Measurements from ENCODE around the gene OLFM2. TPM values are rescaled to one million over a fixed set of nuclear protein-coding genes. Genes with fewer than 3 reads are reported as not detected.
"Not testable (repeated sequence)": the region's sequence is repeated elsewhere in the genome, so short reads cannot be mapped to it uniquely, and the experiment has no call there.

Gene OLFM2
- total RNA-seq, 1 experiment from 2014 or later = 5.6 TPM

DNA sequence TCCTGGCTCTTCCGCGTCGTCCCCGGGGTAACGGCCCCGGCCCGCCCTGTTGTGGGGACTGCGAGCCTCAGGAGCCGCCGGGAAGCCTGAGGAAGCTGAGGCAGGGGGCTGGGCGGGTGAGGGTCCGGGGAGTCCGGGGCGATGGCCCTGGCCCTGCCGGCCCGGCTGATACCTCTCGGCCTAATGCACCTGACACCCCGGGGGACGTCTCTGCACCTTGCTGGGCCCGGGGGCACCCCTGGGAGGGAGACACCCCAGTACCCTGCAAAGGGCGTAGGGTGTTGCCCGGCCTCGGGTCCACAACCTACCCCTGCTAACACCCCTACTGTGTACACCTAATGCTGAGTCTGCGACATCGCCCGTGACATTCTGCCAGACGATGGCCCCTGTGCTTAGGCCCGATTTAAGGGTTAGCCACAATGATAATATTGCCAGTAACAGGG, 100.8 kb downstream of the OLFM2 start:
- Histone ChIP-seq H3K4me3 (peak overlapping the region; percentile 75), H3K36me3 (peaks cover 39% of the 10 kb centered on the region), H3K9me3 (no peaks in the 10 kb centered on the region), H3K27me3 (no peaks in the 10 kb centered on the region)
- no peak for DNase-seq

DNA sequence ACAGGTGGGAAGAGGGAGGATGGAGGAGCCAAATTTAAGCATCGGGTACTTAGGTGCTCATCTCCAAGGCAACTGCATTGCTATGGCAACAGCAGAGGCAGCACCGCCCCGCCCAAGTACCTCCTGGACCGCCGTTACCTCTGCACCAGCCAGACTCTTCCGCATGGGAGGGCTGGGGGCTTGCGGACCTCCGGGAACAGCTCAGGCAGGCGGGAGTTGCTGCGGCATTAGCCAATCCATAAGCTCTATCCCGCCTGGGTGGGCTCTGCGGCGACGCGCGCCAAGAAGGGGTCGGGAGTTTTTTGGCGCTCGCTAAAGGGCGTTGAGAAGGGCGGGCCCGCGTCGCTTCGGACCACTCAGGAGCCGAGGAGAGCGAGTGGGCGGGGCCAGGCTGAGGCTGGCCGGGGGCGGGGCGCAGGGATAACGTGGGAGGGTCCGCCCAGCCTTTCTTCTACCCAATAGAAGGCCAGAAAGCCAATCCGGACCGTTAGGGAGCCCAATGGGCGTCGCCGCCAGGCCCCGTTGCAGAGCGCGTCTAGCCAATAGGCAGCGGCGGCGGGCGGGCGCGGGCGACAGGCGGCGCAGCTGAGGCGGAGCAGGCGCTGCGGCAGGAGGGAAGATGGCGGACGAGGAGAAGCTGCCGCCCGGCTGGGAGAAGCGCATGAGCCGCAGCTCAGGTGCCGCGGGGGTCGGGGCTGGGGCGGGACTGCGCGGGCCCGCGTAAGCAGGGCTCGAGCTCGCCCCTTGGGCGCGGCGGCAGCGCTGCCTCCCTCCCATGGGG, 101.4 kb downstream of the OLFM2 start, which contains the start of gene PIN1:
TSS of gene PIN1 (plus strand) at position 593 of the 781 bp plus-strand sequence. CDS start at position 620, 27 bp downstream.
- H3K9me3 ChIP-seq = no peaks in the 10 kb centered on the region
- peak; percentile 100 for DNase-seq
- H3K36me3 ChIP-seq = peaks cover 32% of the 10 kb centered on the region
- no peaks in the 10 kb centered on the region for H3K27me3 ChIP-seq
- H3K4me3 ChIP-seq = peak within 1 kb of the TSS; percentile 75

DNA sequence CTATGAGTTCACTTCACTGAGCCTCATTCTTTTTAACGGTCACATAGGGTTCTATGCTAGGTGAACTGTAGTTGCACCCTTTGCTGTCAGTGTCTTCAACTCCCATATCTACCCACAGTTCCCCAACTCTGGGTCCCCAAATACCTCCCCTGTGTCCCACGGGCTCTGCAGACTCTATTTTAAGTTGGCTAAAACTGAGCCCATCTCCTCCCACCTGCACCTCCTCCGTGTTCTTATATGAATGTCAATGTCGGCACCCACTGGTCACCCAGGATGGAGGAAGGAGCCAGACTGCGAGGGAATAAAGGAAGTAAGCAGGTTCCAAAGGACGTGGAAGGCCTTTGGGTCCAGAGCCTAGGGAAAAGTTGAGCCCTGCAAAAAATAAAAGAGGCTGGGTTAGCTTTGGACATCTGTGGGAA, 102.0 kb downstream of the OLFM2 start:
- H3K36me3 ChIP-seq = peaks cover 26% of the 10 kb centered on the region
- H3K27me3 ChIP-seq = no peaks in the 10 kb centered on the region
- peak overlapping the region; percentile 75 for H3K4me3 ChIP-seq
- H3K9me3 ChIP-seq = no peaks in the 10 kb centered on the region
- no peak for DNase-seq

DNA sequence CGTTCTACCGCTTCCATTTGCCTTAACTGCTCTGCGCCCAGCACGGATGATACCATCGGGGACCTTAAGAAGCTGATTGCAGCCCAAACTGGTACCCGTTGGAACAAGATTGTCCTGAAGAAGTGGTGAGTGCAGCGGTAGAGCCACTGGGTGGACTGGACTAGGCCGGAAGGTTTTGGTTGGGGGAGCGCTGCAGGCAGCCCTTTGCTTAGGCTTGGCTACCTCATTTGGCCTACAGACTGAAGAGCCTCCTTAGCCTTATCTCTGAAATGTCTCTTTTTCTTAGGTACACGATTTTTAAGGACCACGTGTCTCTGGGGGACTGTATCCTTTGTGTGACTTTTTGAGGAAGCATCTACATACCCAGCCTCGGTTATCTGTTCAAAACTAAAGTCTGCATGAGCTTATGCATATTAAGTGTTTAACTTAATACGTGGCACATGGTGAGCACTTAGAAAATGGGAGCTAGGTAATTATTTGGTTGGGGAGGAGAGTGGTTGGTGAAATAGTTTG, 107.7 kb downstream of the OLFM2 start:
- H3K36me3 ChIP-seq = peaks cover 6% of the 10 kb centered on the region; the same call in 1 of the 2 replicates
- DNase-seq = no peak
- H3K27me3 ChIP-seq = no peaks in the 10 kb centered on the region
- peak overlapping the region; percentile 91 for H3K4me3 ChIP-seq
- no peaks in the 10 kb centered on the region for H3K9me3 ChIP-seq

DNA sequence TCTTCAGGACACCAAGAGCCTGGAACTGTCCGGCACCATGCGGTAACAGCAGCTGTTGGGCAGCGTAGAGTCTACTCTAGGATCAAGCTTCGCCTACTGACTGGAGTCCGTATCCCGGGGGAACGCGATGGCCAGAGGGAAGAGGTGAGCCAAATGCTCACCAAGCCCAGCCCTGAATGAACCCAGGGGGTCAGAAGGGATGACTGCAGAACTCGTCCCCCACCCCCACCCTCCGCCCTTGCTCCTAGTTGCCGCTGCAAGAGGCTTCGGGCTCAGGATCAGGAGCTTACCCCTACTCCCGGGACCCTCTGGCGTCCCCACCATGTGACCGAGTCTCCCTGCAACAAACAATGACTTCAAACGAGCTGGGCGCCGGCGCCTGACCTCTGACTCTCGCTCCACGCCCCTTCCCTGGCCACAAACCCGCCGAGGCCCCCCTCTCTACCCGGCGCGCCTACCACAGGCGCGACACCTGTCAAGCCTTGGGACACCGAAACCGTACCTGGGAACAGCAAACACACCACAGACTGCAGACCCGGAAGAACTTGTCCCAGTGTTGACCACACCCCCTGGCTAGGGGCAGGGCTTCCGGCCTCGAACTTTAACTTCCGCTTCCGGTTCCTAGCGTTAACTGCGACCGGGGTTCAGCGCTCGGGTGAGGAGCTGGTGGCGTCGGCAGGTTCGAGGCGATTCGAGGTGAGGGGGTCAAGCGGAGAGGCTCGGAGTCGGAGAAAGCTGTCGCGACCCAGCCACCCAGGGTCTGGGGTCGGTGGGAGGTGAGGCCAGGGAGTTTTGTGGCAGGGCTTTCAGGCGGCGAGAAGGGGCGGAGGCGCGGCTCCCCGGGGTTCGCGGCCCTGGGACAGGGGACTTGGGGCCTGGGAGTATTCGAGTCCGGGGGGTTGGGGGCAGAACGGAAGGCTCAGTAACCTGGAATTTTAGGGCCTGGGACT, 108.8 kb downstream of the OLFM2 start, which contains the start of gene UBL5:
TSS of gene UBL5 (plus strand) at position 630 of the 950 bp plus-strand sequence. CDS start 420 bp downstream, outside the sequence.
- Histone ChIP-seq H3K9me3 (no peaks in the 10 kb centered on the region), H3K4me3 (peak within 1 kb of the TSS; percentile 91), H3K36me3 (peaks cover 6% of the 10 kb centered on the region; the same call in 1 of the 2 replicates), H3K27me3 (no peaks in the 10 kb centered on the region)
- peak; percentile 79 for DNase-seq

DNA sequence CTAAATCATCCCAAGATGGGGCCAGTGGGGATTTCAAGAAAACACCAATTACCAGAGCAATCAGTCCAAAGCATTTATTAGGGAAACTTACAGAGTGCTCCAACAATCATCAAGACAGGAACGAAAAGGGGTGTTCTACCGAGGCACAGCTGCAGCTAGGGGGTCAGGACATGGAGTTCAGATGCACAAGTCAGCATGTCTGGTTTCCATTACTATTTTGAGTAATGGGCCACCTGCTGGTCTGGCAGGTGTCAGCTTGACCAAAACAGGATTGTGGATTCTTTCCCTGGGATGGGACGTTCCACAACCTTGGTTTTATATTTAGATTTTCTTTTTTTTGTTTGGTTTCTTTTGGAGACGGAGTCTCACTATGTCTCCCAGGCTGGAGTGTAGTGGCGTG, 112.5 kb downstream of the OLFM2 start:
- Histone ChIP-seq H3K9me3 (no peaks in the 10 kb centered on the region), H3K36me3 (peaks cover 3% of the 10 kb centered on the region), H3K27me3 (no peaks in the 10 kb centered on the region), H3K4me3 (no peak overlapping the region)
- DNase-seq = no peak

DNA sequence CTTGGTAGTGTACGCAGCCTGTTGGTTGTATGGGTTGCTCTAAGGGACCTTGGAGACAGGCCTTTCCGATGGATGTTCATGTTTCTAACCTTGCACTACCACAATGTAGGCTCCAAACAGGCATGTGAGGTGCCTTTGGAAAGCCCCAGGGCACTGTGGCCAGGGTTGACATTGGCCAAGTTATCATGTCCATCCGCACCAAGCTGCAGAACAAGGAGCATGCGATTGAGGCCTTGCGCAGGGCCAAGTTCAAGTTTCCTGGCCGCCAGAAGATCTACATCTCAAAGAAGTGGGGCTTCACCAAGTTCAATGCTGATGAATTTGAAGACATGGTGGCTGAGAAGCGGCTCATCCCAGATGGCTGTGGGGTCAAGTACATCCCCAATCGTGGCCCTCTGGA, 116.3 kb downstream of the OLFM2 start:
- Histone ChIP-seq H3K36me3 (peaks cover 35% of the 10 kb centered on the region), H3K9me3 (peaks cover 15% of the 10 kb centered on the region), H3K4me3 (peak overlapping the region; percentile 10)
- H3K27me3 ChIP-seq, DNase-seq: not testable (repeated sequence)

DNA sequence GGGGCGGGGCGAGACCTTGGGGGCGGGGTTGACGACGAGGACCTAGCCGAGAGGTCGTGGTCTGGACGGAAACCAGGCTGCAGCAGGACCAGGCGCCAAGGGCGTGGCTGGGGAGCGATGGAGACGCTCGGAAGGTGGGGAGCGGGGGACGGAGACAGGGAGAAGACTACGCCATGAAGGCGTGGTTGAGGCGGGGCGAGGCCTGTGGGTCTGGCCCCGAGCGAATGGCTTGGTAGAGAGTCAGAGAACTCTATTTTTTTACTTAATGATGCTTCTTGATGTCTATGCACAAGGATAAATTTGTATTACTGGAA, 116.8 kb downstream of the OLFM2 start:
- Histone ChIP-seq H3K4me3 (peak overlapping the region; percentile 10), H3K9me3 (peaks cover 19% of the 10 kb centered on the region), H3K27me3 (no peaks in the 10 kb centered on the region), H3K36me3 (peaks cover 36% of the 10 kb centered on the region)
- peak; percentile 100 for DNase-seq

DNA sequence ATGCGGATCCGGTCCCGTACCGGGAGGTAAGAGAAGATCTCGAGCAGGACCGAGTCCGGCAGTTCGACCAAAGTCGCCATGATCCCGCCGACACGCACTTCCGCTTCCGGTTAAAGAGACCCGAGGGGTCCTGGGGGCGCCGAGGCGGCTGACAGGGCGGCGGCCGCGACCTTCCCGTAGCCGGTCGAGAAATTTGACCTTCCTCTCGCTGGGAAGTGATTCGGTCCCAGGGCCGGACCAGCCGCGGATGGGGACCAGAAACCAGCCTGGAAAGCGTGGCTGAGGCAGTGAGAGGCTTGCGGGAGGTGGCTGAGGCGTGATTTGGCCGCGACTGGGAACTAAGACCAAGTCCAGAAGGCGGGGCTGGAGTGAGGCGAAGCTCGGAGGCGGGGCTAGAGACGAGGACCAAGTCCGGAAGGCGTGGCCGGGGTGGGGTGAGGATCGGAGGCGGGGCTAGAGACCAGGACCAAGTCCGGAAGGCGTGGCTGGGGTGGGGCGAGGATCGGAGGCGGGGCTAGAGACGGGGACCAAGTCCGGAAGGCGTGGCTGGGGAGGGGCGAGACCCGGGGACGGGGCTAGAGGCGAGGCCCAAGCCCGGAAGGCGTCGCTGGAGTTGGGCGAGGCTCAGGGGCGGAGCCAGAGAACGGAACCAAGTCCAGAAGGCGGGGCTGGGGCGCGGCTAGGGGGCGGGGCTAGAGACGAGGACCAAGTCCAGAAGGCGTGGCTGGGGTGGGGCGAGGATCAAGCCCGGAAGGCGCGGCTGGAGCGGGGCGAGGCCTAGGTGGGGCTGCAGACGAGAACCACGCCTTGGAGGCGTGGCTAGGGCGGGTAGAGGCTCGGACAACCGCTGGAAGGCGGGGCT, 117.3 kb downstream of the OLFM2 start, which contains the start of gene FBXL12:
TSS of gene FBXL12 (minus strand) at position 346 of the 862 bp plus-strand sequence. CDS start at position 80, 266 bp downstream.
- peak; percentile 100 for DNase-seq
- Histone ChIP-seq H3K36me3 (peaks cover 40% of the 10 kb centered on the region), H3K9me3 (peaks cover 19% of the 10 kb centered on the region), H3K27me3 (no peaks in the 10 kb centered on the region), H3K4me3 (peak within 1 kb of the TSS; percentile 89)

DNA sequence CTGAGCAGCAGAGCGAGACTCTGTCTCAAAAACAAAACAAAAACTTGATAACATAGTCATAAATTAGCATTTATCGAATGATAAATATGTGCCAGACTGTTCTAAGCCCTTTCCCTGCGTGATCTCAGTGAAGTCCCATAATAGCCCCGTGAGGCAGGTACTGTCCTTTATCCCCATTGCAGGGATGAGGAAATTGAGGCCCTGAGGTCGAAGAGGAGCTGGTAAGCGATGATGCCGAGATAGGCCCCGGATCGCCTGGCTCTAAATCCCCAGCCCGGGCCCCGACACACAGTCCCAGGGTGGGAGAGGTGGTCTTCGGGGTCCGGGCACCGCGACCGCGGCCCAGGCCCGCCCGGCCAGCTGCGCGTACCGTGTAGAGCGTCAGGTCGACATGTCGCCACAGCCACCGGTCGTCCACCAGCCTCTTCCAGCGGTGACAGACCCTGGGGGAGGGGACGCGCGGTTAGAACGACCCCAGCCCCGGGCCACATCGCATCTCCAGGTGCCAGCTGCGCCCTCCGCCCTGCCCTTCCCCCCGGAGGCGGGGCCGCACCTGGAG, 118.1 kb downstream of the OLFM2 start:
- H3K27me3 ChIP-seq = no peaks in the 10 kb centered on the region
- peak overlapping the region; percentile 89 for H3K4me3 ChIP-seq
- DNase-seq = no peak
- peaks cover 47% of the 10 kb centered on the region for H3K36me3 ChIP-seq
- peaks cover 19% of the 10 kb centered on the region for H3K9me3 ChIP-seq

DNA sequence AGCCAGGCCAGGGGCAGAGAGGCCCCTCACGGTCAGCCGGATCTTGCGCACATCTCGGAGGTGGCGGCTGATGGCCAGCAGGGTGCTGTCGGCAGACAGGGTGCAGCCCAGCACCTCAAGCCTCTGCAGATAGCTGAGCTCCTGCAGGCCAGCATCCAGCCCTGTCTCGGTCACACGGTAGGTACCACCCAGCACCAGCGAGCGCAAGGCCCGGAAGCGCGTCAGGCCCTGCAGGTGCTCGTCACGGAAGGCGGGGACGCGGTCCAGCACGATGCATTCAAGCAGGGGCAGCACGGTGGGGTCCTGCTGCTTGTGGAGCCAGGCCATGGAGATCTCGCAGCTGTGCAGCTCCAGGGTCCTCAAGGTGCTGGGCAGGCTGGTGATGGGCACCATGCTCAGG, 125.2 kb downstream of the OLFM2 start:
- Histone ChIP-seq H3K36me3 (peaks cover 90% of the 10 kb centered on the region), H3K4me3 (no peak overlapping the region), H3K9me3 (peaks cover 9% of the 10 kb centered on the region), H3K27me3 (no peaks in the 10 kb centered on the region)
- DNase-seq = no peak

DNA sequence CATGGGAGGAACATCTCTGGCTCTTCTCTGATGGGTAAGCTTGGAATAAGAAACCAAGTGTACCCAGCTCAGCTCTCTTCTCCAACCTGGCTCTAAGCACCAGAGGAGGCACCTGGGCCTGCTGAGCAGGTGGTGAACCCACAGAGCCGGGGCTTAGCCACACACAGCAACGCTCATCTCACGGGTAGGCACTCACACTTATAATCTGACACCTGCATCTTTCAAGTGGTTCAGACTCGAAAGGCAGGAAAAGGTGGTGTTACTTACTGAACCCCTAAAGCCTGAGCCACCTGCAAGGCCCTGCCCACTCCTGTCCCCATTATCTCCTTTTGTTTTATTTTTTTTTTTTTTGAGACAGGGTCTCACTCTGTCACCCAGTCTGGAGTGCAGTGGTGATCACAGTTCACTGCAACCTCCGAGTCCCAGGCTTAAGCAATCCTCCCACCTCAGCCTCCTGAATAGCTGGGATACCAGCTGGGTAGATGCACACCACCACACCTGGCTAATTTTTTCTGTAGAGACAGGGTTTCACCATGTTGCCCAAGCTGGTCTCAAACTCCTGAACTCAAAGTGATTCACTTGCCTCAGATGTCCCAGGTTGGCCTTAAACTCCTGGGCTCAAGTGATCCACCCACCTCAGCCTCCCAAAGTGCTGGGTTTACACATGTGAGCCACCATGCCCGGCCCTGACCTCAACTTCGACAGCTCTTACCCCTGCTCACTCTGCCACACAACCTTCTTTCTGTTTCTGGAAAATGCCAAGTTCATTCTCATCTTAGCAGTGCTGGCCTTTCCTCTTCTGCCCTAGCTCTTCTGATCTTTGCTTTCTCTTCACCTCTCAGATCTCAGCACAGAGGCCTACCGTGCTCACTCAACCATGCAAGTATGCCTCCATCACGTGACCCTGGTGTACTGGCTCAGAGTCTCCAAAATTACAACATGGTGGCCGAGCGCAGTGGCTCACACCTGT, 127.2 kb downstream of the OLFM2 start:
- Histone ChIP-seq H3K4me3 (no peak overlapping the region), H3K27me3 (no peaks in the 10 kb centered on the region), H3K36me3 (peaks cover 85% of the 10 kb centered on the region), H3K9me3 (no peaks in the 10 kb centered on the region)
- DNase-seq = no peak

DNA sequence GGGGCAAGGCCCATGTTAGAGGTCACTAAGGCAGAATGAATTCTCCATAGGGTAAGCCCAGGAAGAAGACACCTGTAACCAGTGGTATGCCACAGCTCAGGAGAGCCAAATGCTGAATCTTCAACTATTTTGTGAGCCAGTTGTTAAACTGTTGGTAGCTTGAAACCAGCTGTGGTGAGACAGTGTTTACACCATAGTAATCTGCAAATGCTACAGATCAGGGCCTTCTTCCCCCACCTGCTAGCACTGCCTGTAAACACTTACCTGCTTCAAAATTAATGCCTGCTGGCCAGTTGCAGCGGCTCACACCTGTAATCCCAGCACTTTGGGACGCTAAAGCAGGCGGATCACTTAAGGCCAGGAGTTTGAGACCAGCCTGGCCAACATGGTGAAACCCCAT, 129.5 kb downstream of the OLFM2 start:
- no peak for DNase-seq
- Histone ChIP-seq H3K36me3 (peaks cover 78% of the 10 kb centered on the region), H3K4me3 (no peak overlapping the region), H3K27me3 (no peaks in the 10 kb centered on the region), H3K9me3 (no peaks in the 10 kb centered on the region)
